HAP-1 (cell line): ENCODE data around the gene GLDC.
A peak's percentile ranks its signal among the peaks of the same experiment; 100 is the strongest.
"Not testable (repeated sequence)": the region's sequence is repeated elsewhere in the genome, so short reads cannot be mapped to it uniquely, and the experiment has no call there.

Experiments
- DNase-seq, 2 experiments: peaks; one replicate each; pipeline ENCODE4 v3.0.0-alpha.2; 2016 to 2020; ENCODE audit warnings: low spot score in 2 of 2
- H3K27me3 ChIP-seq: fragments of 250-450 bp; sonication (Bioruptor Pico); 2 replicates; pipeline ENCODE4 v1.5.1; 2020; ENCODE audit warnings: low read depth, mild to moderate bottlenecking, moderate library complexity
- H3K36me3 ChIP-seq: fragments of 250-450 bp; sonication (Bioruptor Pico); replicated peaks from 2 replicates; pipeline ENCODE4 v1.5.1; 2020; ENCODE audit warnings: mild to moderate bottlenecking
- H3K4me1 ChIP-seq: fragments of 250-450 bp; sonication (Bioruptor Pico); 2 replicates; pipeline ENCODE4 v1.5.1; 2020; ENCODE audit warnings: mild to moderate bottlenecking
- H3K4me3 ChIP-seq: fragments of 250-450 bp; sonication (Bioruptor Pico); 2 replicates; pipeline ENCODE4 v1.5.1; 2020; ENCODE audit warnings: mild to moderate bottlenecking, moderate library complexity
- H3K9me3 ChIP-seq: fragments of 250-450 bp; sonication (Bioruptor Pico); 2 replicates; pipeline ENCODE4 v1.5.1; 2020; ENCODE audit warnings: mild to moderate bottlenecking, moderate library complexity
- in situ Hi-C: fragments of 300-500 bp; cut with MboI; formaldehyde crosslinking; loops from 3 replicates; pipeline ENCODE4 v1.14.3; 2020; ENCODE audit warnings: low sequenced_read_pairs, inconsistent platforms, mixed read lengths

Gene GLDC

DNA sequence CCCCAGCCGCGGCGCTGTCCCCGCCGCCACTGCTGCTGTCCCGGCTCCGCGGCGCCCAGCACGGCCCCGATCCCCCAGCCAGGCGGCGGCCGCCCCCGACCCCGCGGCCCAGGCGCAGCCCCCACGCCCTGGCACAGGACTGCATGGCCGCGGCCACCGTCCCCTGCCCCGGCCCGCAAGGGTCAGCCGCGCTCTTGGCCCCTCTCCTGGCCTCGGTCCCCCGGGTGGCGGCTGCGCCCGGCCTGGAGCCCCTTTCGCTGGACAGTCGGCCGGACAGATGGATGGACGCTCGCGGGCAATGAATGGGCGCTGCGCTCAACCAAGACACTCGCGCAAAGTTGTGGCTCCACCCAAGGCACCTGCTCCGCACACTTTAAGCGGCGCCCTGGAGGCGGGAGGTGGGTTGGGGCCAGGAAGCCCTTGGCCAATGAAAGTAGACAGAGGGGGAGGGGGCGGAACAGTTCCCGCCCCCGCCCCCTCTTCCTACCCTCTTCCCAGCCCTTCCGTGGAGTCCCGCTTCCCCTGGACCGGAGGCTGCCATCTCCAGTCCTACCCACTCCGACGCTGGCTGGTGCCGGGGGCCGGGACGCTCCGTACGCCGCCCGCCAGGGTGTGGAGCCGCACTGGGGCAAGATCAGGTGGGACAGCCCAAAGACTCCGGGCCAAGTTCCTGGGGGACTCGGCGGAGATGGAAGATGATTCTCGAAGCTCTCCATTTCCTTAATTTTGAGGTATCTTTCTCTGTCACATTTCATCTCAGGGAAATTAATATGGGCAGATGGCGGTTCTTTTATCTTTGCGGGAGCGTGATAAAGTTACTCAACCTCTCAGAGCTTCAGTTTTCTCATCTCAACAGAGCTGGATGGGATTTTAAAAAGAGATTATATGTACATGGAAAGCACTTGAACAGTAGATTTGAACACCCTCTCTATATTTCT lies at the start of gene GLDC:
TSS of gene GLDC (minus strand) at position 375 of the 938 bp plus-strand sequence. CDS start at position 145, 230 bp downstream.
- Histone ChIP-seq H3K27me3 (no peaks in the 10 kb centered on the region), H3K9me3 (no peaks in the 10 kb centered on the region), H3K4me3 (no peak within 1 kb of the TSS), H3K36me3 (no peaks in the 10 kb centered on the region), H3K4me1 (peaks cover 4% of the 10 kb centered on the region)
- no peak for DNase-seq
- in situ Hi-C loops = no loop called here

DNA sequence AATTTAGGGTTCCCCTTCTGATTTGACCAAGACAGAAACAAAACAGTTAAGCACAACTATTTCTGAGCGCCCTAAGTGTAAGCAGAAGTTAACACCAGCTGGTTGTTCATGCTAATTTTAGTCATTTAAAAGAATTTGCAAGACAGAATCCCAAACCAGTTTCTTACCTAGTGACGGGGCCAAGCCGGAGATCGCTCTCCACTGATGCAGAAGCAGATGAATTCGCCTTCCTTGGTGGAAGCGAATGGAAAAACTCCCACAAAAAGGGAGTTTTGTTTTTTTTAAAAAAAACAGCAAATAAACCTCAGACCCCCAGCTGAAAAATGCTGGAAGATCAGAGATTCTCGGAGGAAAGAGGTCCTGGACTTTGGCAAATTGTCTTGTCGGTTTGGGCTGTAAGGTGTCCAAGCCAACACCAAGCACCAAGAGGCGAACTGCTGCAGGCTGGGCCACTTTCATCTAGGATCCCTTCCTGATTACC lies 47.4 kb upstream of the GLDC start:
- no peaks in the 10 kb centered on the region for H3K9me3 ChIP-seq
- DNase-seq = peak; percentile 11 to 42
- peaks cover 10% of the 10 kb centered on the region for H3K4me1 ChIP-seq
- no peak overlapping the region for H3K4me3 ChIP-seq
- in situ Hi-C loops = no loop called here
- no peaks in the 10 kb centered on the region for H3K36me3 ChIP-seq
- H3K27me3 ChIP-seq = no peaks in the 10 kb centered on the region

DNA sequence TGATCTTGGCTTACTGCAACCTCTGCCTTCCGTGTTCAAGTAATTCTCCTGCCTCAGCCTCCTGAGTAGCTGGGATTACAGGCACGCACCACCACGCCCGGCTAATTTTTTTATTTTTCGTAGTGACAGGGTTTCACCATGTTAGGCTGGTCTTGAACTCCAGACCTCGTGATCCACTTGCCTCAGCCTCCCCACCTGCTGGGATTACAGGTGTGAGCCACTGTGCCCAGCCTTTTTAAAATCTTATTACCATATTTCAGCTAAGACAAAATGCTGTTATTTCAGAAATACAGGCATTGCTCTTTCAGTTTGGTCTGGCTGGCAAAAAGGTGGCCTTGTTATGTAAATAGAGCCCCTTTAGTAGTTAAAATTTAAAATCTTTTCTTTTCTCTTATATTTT lies 46.9 kb upstream of the GLDC start:
- Histone ChIP-seq H3K27me3 (no peaks in the 10 kb centered on the region), H3K4me1 (peaks cover 10% of the 10 kb centered on the region), H3K36me3 (no peaks in the 10 kb centered on the region), H3K4me3 (no peak overlapping the region), H3K9me3 (no peaks in the 10 kb centered on the region)
- in situ Hi-C loops = no loop called here
- DNase-seq = no peak

DNA sequence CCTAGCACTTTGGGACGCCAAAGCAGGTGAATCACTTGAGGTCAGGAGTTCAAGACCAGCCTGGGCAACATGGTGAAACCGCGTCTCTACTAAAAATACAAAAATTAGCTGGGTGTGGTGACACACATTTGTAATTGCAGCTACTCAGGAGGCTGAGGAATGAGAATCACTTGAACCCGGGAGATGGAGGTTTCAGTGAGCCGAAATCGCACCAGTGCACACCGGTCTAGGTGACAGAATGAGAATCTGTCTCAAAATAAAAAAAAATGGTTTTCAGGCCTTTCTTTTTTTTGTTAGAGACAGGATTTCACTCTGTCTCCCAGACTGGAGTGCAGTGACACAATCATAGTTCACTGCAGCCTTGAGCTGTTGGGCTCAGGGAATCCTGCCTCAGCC lies 45.1 kb upstream of the GLDC start:
- H3K9me3 ChIP-seq, H3K36me3 ChIP-seq, H3K4me1 ChIP-seq, H3K27me3 ChIP-seq, H3K4me3 ChIP-seq, DNase-seq, in situ Hi-C loops: not testable (repeated sequence)

DNA sequence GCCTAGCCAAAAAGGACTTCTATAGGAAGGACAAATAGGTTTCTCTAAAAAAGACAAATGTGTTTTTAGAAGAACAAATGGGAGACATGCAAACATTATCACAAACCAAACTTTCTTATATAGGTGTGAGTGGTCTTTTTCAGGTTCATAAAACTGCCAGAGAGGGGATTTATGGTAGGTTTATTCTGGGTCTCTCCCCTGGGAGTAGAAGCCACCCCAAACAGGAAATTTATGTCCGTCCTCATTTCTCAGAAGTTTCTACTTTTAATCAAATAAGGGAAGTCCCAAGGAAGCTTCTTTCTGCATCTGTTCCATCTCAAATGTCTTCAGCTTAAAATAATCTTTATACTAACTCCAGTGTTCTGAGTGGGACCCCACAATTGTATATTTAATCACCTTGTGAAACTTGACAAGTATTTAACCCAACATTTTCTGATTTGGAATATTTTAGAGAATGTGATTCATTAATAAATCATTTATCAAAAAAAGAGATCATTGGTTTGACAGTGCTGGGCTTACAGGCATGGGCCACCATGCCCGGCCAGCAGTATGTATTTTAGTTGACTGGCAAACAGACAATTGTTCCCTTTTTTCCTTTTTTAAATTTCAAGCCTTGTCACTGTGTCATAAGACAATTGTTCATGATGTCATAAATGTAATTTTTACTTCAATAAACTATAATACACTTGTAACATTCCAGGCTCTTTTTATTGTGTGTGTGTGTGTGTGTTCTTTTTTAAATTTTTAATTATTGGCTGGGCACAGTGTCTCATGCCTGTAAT lies 44.6 kb upstream of the GLDC start:
- Histone ChIP-seq H3K4me3 (no peak overlapping the region), H3K27me3 (no peaks in the 10 kb centered on the region), H3K36me3 (no peaks in the 10 kb centered on the region), H3K9me3 (no peaks in the 10 kb centered on the region), H3K4me1 (peaks cover 10% of the 10 kb centered on the region)
- no peak for DNase-seq
- in situ Hi-C loops = no loop called here

DNA sequence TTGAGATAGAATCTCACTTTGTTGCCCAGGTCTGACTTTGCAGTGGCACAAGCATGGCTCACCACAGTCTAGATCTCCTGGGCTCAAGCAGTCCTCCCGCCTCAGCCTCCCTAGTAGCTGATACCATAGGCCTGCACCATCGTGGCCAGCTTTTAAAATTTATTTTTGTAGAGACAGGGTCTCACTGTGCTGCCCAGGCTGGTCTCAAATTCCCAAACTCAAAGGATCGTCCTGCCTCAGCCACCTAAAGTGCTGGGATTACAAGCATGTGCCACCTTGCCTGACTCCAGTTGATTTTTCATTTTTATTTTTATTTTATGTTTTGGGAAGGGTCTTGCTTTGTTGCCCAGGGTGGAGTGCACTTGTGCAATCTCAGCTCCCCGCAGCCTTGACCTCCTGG lies 41.7 kb upstream of the GLDC start:
- peaks cover 3% of the 10 kb centered on the region; the same call in 1 of the 2 replicates for H3K4me1 ChIP-seq
- no peaks in the 10 kb centered on the region for H3K27me3 ChIP-seq
- no peak overlapping the region for H3K4me3 ChIP-seq
- no peaks in the 10 kb centered on the region for H3K36me3 ChIP-seq
- DNase-seq = no peak
- in situ Hi-C loops = no loop called here
- H3K9me3 ChIP-seq = no peaks in the 10 kb centered on the region

DNA sequence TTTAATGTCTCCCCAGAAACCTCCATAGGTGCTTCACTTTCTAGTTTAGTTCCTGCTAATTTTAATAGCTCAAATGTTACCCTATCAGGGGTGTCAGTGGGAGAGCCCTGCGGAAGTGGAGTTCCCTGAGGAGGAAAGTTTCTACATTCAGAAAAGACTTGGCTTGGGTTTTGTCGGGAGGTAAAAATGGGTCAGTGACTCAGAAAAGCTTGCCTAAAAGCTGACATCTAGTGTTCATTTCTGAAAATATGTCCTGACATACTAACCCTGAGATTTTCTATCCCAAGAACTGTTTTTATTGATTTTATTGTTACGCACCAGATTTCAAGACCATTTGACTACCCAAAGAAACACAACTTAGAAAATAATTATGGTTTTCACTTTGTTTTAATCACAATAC lies 40.9 kb upstream of the GLDC start:
- no peaks in the 10 kb centered on the region for H3K9me3 ChIP-seq
- H3K36me3 ChIP-seq = no peaks in the 10 kb centered on the region
- in situ Hi-C loops = no loop called here

DNA sequence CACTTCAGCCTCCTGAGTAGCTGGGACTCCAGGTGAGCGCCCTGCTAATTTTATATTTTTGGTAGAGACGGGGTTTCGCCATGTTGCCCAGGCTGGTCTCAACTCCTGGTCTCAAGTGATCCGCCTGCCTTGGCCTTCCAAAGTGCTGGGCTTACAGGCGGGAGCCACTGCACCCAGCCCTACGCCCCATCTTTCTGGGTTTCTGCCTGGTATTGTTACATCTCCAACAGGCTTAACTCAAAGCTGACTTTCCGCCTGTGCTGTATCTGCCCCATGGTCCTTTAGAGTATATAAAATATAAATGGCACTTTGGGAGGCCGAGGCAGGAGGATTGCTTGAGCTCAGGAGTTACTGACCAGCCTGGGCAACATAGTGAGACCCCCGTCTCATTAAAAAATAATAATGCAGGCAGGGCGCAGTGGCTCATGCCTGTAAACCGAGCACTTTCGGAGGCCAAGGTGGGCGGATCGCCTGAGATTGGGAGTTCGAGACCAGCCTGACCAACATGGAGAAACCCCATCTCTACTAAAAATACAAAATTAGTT lies 36.5 kb upstream of the GLDC start:
- in situ Hi-C loops = no loop called here
- DNase-seq = no peak
- no peaks in the 10 kb centered on the region for H3K4me1 ChIP-seq

More for the DNA sequence above, 40.9 kb upstream of the GLDC start:
- H3K4me3 ChIP-seq = no peak overlapping the region
- peak in 1 of 2 experiments; percentile 6 for DNase-seq
- H3K27me3 ChIP-seq = no peaks in the 10 kb centered on the region
- no peaks in the 10 kb centered on the region for H3K4me1 ChIP-seq

DNA sequence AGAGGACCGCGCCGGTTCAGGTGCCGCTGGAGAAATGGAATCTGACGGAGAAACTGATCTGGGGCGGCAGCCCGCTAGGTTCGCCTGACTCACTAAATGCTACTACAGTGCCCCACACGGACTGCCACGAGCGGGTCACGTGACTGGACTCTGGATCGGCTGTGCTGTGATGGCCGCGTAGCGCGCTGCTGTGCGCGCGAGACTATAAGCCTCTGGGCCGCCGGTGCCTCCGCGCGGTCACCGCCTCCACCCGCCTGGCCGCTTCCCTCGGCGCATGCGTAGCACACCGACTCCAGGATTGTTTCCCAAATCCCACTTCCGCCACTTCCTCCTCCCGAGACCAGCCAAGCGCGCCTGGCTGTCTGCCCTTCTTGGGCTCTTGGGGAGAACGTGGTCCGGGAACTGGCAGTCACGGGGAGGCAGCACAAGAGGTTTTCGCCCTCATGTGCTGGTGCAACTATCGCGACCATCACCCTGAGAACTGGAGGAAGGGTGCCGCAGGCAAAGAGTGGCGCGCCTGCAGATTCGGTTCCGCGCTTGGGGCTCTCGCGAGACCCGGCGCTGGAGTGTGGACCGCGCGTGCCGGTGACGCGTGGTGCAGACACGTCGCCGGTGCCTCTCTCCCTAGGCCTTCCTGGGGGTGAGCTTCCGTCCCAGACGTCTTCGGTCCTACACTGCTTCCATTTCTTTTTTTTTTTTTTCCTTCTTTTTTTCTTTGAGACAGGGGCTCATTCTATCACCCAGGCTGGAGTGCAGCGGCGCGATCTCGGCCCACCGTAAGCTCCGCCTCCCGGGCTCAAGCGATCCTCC lies 35.8 kb upstream of the GLDC start:
- H3K4me1 ChIP-seq = no peaks in the 10 kb centered on the region
- H3K9me3 ChIP-seq = no peaks in the 10 kb centered on the region
- DNase-seq = no peak
- no peaks in the 10 kb centered on the region for H3K27me3 ChIP-seq
- no peak overlapping the region for H3K4me3 ChIP-seq
- no peaks in the 10 kb centered on the region for H3K36me3 ChIP-seq
- in situ Hi-C loops = no loop called here

More for the DNA sequence above, 36.5 kb upstream of the GLDC start:
- Histone ChIP-seq H3K36me3 (no peaks in the 10 kb centered on the region), H3K27me3 (no peaks in the 10 kb centered on the region), H3K4me3 (no peak overlapping the region), H3K9me3 (no peaks in the 10 kb centered on the region)

DNA sequence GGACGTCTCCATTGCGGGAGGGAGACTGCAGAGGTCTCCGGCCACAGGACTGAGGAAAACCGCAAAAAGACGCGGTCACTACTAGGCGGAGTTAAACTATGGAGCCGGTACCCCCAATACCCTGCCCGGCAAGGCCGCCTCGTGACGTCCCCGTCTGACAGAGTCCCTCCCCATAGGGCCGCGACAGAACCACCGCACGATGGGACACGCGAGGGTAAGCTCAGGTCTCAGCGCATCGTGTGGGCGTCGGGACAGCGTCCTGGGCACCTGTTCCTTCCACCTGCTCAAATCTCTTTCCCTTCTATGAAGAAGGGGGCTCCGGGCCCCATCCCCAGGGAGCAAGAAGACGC lies 35.2 kb upstream of the GLDC start:
- H3K4me3 ChIP-seq = no peak overlapping the region
- DNase-seq = no peak
- H3K4me1 ChIP-seq = no peaks in the 10 kb centered on the region
- no peaks in the 10 kb centered on the region for H3K27me3 ChIP-seq
- H3K36me3 ChIP-seq = no peaks in the 10 kb centered on the region
- H3K9me3 ChIP-seq = no peaks in the 10 kb centered on the region
- in situ Hi-C loops = no loop called here

DNA sequence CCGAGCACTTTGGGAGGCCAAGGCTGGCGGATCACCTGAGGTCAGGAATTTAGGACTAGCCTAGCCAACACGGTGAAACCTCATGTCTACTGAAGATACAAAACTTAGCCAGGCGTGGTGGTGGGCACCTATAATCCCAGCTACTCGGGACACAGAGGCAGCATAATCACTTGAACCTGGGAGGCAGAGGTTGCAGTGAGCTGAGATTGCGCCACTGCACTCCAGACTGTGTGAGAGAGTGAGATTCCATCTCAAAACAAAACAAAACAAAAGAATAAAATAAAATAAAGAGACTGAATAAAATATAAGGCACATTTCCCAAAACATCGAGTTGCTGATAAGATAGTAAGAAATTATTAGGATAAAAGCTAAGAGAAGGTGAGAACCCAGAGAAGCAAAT lies 32.3 kb upstream of the GLDC start:
- Histone ChIP-seq H3K9me3 (no peaks in the 10 kb centered on the region), H3K36me3 (no peaks in the 10 kb centered on the region), H3K4me1 (no peaks in the 10 kb centered on the region), H3K4me3 (no peak overlapping the region), H3K27me3 (no peaks in the 10 kb centered on the region)
- no peak for DNase-seq
- in situ Hi-C loops = no loop called here

DNA sequence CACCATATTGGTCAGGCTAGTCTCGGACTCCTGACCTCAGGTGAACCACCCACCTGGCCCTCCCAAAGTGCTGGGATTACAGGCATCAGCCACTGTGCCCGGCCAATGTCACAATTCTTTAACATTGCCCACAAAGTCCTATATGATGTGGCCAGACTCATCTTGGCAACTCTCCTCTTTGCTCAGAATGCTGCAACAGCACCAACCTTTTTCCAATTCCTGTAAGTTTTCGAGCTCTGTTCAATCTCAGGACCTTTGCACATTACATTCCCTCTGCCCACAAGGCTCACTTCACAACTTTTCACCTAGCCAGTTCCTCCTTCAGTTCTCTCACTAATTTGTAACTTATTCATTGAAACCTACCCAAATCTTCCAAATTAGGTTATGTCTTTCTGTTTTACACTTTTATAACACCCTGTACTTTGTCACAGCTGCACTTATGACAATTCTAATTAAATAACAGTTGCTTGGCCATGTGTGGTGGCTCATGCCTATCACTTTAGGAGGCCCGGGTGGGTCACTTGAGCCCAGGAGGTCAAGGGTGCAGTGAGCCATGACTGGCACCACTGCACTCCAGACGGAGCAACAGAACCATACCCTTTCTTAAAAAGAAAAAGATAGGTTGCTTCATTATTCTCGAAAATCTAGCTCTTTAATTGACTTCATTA lies 30.9 kb upstream of the GLDC start:
- Histone ChIP-seq H3K4me1 (no peaks in the 10 kb centered on the region), H3K36me3 (no peaks in the 10 kb centered on the region), H3K9me3 (no peaks in the 10 kb centered on the region), H3K27me3 (no peaks in the 10 kb centered on the region), H3K4me3 (no peak overlapping the region)
- DNase-seq = no peak
- in situ Hi-C loops = no loop called here

DNA sequence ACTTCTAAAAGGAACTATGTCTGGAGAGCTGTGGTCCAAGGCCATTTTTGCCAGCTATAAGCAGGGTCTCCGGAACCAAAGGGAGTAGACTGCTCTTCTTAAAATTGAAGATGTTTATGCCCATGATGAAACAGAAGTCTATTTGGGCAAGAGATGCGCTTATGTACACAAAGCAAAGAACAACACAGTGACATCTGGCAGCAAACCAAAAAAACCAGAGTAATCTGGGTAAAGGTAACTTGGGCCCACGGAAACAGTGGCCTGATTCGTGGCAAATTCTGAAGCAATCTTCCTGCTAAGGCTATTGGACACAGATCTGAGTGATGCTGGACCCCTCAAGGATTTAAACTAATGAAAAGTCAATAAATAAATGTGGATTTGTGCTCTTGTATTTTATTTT lies 29.7 kb upstream of the GLDC start:
- in situ Hi-C loops = no loop called here
- Histone ChIP-seq H3K27me3 (no peaks in the 10 kb centered on the region), H3K36me3 (no peaks in the 10 kb centered on the region), H3K4me1 (no peaks in the 10 kb centered on the region), H3K4me3 (no peak overlapping the region), H3K9me3 (no peaks in the 10 kb centered on the region)
- DNase-seq = no peak
